Fibroblast of mammary gland (primary cell): ENCODE results near the gene RPRD1A.
A peak's percentile ranks its signal among the peaks of the same experiment; 100 is the strongest.

Experiments
- DNase-seq: peaks from one replicate; pipeline ENCODE4 v3.0.0-alpha.2; 2010; ENCODE audit warnings: low read depth
- H3K4me3 ChIP-seq: 2 replicates; pipeline ENCODE4 v1.5.1; 2011; ENCODE audit warnings: low read depth, mild to moderate bottlenecking, low read length, moderate library complexity; ENCODE audit not compliant: control insufficient read depth
- CTCF ChIP-seq: conservative IDR thresholded peaks from 2 replicates; pipeline ENCODE4 v1.5.1; 2011; ENCODE audit warnings: low read depth, low read length, inconsistent platforms; ENCODE audit not compliant: control insufficient read depth, insufficient read depth

The RPRD1A gene

DNA sequence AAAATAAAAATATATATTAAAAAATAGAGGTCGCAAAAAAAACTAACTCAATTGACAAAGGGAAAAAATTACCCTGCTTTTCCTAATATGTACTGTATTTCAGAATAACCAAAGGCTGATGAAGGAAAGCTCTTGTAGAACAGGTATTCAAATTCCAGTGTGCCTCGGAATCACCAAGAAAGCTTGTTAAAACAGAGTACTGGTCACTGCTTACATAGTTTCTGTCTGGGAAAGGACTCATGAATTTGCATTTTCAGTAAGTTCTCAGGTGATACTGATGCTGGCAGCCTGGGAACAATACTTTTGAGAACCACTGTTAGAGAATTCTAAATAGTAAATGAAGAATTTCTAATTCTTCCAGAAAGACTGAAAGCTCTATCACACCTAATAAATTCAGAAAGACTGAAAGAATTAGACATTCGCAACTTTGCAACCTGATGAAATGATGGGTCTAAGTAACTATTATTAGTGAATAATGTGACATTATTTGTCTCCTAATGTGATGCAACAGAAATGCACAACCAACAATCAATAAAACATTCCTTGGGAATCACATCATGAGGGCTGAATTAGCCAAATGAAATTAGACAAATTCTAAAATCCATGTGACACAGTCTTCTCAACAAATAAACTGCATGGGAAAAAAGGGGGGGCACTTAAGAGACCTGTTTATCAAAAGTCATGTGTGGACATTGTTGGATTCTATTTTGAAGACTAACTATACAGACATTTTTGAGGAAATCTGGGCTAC lies 21.9 kb downstream of the RPRD1A start:
- DNase-seq = peak; percentile 10
- no peak for TF ChIP-seq CTCF
- H3K4me3 ChIP-seq = no peak overlapping the region

DNA sequence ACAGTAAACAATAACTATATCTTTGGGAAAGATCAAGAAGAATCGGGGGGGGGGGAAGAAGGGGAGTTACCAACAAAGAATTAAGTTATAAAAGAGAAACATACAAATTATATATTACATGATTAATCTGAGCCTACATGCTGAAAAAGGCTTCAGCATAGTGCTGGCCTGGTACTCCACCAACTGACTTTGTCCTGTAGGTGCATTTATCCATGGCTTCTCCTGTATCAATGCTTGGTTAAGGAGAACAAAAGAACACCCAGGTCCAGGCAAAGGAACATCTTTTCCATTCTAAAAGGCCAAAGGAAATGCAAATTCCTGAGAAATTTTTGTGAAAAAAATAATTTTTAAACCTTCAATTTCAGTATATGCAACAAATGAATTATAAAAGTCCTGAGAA lies 24.2 kb downstream of the RPRD1A start:
- no peak for TF ChIP-seq CTCF
- no peak for DNase-seq
- no peak overlapping the region for H3K4me3 ChIP-seq

- no peak for DNase-seq
- H3K4me3 ChIP-seq = no peak overlapping the region
- no peak for TF ChIP-seq CTCF
Measured at GRCh38 chr18:36041146-36041545, 26.2 kb downstream of the RPRD1A start.

DNA sequence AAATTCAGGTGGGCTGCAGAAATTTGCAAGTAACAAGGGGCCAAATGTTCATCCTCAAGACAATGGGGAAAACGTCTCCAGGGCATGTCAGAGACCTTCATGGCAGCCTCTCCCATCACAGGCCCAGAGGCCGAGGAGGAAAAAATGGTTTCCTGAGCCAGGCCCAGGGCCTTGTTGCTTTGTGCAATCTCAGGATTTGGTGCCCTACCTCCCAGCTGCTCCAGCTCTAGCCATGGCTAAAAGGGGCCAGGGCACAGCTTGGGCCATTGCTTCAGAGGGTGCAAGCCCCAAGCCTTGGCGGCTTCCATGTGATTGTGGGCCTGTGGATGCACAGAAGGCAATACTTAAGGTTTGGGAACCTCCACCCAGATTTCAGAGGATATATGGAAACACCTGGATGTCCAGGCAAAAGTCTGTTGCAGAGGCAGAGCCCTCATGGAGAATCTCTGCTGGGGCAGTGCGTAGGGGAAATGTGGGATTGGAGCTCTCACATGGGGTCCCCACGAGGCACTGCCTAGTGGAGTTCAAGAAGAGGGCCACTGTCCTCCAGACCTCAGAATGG lies 29.2 kb downstream of the RPRD1A start:
- DNase-seq = no peak
- no peak for TF ChIP-seq CTCF
- no peak overlapping the region for H3K4me3 ChIP-seq

- TF ChIP-seq CTCF = no peak
- DNase-seq = no peak
- no peak overlapping the region for H3K4me3 ChIP-seq
Measured at GRCh38 chr18:36035253-36035652, 32.1 kb downstream of the RPRD1A start.

GRCh38 chr18:36034299-36034895 lies 33.0 kb downstream of the RPRD1A start:
- H3K4me3 ChIP-seq = no peak overlapping the region
- TF ChIP-seq CTCF = no peak
- DNase-seq = no peak
